ENCODE measurements around the gene RASGRP2.

RASGRP2 gene

DNA sequence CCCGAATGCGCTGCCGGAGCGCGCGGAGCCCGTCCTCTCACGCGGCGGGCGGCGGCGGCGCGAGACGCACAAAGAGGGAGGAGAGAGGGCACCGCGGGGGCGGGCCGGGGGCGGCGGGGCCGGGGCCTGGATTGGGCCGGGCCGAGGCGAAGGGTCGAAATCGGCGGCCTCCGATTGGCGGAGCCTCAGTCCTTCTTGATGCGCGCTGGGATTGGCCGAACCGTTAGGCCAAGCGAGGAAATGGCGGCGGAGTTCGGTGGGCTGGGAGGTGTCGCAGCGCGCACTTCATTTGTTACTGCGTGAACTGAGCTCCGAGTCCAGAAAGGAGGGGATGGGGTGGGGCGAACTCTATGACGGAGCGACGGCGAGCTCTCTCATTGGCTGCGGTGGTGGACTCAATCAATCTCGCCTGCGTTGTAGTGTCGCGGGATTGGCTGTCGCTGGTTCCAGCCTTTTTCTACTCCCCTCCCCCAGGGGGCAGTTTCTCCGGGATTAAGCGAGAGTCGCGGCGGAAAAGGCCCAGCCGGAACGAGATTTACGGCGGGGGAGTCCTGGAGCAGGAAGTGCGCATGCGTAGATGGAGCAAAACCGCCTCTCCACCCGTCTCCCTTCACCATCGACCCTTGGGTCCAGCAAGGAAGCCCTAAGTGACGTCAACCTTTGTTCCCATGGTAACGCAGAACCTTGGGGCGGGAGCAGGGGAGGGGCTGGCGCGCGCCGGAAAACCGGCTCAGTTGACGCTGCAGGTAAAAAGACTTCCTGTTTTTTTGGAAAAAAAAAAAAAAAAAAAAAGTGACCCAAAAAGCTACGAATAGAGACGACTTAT lies 34.7 kb upstream of the RASGRP2 start, which contains the start of gene SF1 (continued):
- TF ChIP-seq ZNF76 (tag by site-specific recombination; IDR thresholded peaks at IDR 0.05; ENCODE audit: borderline replicate concordance, low read depth): peak; percentile 29; the same call in 1 of the 2 replicates
- TF ChIP-seq ZNF221 (tag by site-specific recombination; IDR thresholded peaks at IDR 0.05; ENCODE audit: borderline replicate concordance): no peak
- peak; percentile 39; the same call in 1 of the 2 replicates for TF ChIP-seq ZNF600 (tag by site-specific recombination; IDR thresholded peaks at IDR 0.05)
- TF ChIP-seq KLF10 (tag by site-specific recombination; IDR thresholded peaks at IDR 0.05): peak; percentile 75; the same call in 1 of the 2 replicates
- TF ChIP-seq ZNF707 (tag by site-specific recombination; IDR thresholded peaks at IDR 0.05): no peak
- TF ChIP-seq ZBTB17 (tag by site-specific recombination; IDR thresholded peaks at IDR 0.05): peak; percentile 86
- TF ChIP-seq ZFHX2 (tag by site-specific recombination; conservative IDR thresholded peaks at IDR 0.05): peak; percentile 67
- TF ChIP-seq ZBTB21 (tag by site-specific recombination; IDR thresholded peaks at IDR 0.05): peak; percentile 49
- no peak for TF ChIP-seq ZNF549 (tag by site-specific recombination; IDR thresholded peaks at IDR 0.05)
- no peak for TF ChIP-seq GLI2 (tag by site-specific recombination; IDR thresholded peaks at IDR 0.05; ENCODE audit: borderline replicate concordance, low read depth)
- no peak for TF ChIP-seq ZNF211 (tag by site-specific recombination; IDR thresholded peaks at IDR 0.05; ENCODE audit: low read depth)
- TF ChIP-seq ZSCAN16 (tag by site-specific recombination; IDR thresholded peaks at IDR 0.05): peak; percentile 68; the same call in 1 of the 2 replicates
- TF ChIP-seq ZNF791 (tag by site-specific recombination; IDR thresholded peaks at IDR 0.05): no peak
- TF ChIP-seq, protein P1, sequence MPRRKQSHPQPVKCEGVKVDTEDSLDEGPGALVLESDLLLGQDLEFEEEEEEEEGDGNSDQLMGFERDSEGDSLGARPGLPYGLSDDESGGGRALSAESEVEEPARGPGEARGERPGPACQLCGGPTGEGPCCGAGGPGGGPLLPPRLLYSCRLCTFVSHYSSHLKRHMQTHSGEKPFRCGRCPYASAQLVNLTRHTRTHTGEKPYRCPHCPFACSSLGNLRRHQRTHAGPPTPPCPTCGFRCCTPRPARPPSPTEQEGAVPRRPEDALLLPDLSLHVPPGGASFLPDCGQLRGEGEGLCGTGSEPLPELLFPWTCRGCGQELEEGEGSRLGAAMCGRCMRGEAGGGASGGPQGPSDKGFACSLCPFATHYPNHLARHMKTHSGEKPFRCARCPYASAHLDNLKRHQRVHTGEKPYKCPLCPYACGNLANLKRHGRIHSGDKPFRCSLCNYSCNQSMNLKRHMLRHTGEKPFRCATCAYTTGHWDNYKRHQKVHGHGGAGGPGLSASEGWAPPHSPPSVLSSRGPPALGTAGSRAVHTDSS (tag by site-specific recombination; IDR thresholded peaks at IDR 0.05): no peak
- peak; percentile 88 for TF ChIP-seq IKZF3 (tag by site-specific recombination; IDR thresholded peaks at IDR 0.05)
- peak; percentile 33; the same call in 1 of the 2 replicates for TF ChIP-seq KLF9 (tag by site-specific recombination; IDR thresholded peaks at IDR 0.05; ENCODE audit: low read depth)
- TF ChIP-seq, protein P2, sequence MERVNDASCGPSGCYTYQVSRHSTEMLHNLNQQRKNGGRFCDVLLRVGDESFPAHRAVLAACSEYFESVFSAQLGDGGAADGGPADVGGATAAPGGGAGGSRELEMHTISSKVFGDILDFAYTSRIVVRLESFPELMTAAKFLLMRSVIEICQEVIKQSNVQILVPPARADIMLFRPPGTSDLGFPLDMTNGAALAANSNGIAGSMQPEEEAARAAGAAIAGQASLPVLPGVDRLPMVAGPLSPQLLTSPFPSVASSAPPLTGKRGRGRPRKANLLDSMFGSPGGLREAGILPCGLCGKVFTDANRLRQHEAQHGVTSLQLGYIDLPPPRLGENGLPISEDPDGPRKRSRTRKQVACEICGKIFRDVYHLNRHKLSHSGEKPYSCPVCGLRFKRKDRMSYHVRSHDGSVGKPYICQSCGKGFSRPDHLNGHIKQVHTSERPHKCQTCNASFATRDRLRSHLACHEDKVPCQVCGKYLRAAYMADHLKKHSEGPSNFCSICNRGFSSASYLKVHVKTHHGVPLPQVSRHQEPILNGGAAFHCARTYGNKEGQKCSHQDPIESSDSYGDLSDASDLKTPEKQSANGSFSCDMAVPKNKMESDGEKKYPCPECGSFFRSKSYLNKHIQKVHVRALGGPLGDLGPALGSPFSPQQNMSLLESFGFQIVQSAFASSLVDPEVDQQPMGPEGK (tag by site-specific recombination; IDR thresholded peaks at IDR 0.05): peak; percentile 85
- TF ChIP-seq RBAK (tag by site-specific recombination; IDR thresholded peaks at IDR 0.05): no peak
- TF ChIP-seq YY2 (tag by site-specific recombination; IDR thresholded peaks at IDR 0.05): peak; percentile 60; the same call in 1 of the 2 replicates
- no peak for TF ChIP-seq ZBTB49 (tag by site-specific recombination; IDR thresholded peaks at IDR 0.05; ENCODE audit: low read depth)
- TF ChIP-seq ZNF16 (tag by site-specific recombination; IDR thresholded peaks at IDR 0.05; ENCODE audit: low read depth): no peak
- TF ChIP-seq ZNF24 (tag by site-specific recombination; IDR thresholded peaks at IDR 0.05): no peak
- TF ChIP-seq ZNF404 (tag by site-specific recombination; IDR thresholded peaks at IDR 0.05): no peak
- peak; percentile 79 for TF ChIP-seq PRDM1 (tag by site-specific recombination; IDR thresholded peaks at IDR 0.05)
- TF ChIP-seq ZNF266 (tag by site-specific recombination; IDR thresholded peaks at IDR 0.05; ENCODE audit: low read depth): no peak
- TF ChIP-seq ZNF624 (tag by site-specific recombination; IDR thresholded peaks at IDR 0.05): no peak
- no peak for TF ChIP-seq ZNF112 (tag by site-specific recombination; IDR thresholded peaks at IDR 0.05)
- TF ChIP-seq ZNF629 (tag by site-specific recombination; IDR thresholded peaks at IDR 0.05): peak; percentile 91
- TF ChIP-seq ZNF19 (tag by site-specific recombination; IDR thresholded peaks at IDR 0.05; ENCODE audit: low read depth): no peak
- TF ChIP-seq ZNF311 (tag by site-specific recombination; IDR thresholded peaks at IDR 0.05; ENCODE audit: borderline replicate concordance): no peak

Data from HEK293 (cell line).